ENCODE measurements around the gene ROBO2.

Gene ROBO2

DNA sequence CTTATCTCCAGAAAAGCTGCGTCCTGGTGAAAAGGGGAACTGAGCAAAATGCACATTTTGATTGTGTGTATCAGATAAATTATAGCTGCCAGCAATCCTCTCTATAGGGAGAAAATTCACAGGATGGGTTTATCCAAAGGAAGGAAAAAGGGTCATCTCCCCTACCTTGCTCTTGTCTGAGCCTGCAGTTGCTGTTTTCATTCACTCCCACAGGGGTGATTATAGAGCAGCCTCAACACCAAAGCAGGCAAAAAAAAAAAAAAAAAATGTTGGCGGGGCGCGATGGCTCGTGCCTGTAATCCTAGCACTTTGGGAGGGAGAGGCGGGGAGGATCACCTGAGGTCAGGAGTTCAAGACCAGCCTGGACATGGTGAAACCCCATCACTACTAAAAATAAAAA is 333.7 kb downstream of the ROBO2 start:
- H3K4me3 ChIP-seq (ENCODE audit: low read depth, low read length): no peak overlapping the region
- no peak for TF ChIP-seq CTCF (IDR thresholded peaks at IDR 0.05; ENCODE audit: borderline replicate concordance, insufficient read depth, low read depth, low read length)

DNA sequence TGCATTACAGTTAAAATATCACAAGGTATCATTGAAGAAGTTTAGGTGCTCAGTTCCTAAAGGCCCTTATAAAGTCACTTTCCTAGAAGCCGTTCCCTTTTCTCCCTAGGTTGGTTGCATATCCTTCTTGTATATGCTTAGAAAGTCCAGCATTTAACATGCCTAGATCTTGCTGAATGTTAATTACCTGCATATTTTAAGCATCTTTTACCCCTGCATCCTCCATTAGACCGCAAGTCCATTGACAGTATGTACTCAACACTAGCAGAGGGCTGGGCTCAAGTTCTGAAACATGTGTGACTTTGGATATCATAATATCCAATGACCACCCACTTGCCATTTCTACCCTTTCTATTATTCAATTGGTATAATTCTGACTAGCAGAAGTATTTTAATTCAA is 336.6 kb downstream of the ROBO2 start:
- TF ChIP-seq CTCF (IDR thresholded peaks at IDR 0.05; ENCODE audit: borderline replicate concordance, insufficient read depth, low read depth, low read length): no peak
- no peak overlapping the region for H3K4me3 ChIP-seq (ENCODE audit: low read depth, low read length)

DNA sequence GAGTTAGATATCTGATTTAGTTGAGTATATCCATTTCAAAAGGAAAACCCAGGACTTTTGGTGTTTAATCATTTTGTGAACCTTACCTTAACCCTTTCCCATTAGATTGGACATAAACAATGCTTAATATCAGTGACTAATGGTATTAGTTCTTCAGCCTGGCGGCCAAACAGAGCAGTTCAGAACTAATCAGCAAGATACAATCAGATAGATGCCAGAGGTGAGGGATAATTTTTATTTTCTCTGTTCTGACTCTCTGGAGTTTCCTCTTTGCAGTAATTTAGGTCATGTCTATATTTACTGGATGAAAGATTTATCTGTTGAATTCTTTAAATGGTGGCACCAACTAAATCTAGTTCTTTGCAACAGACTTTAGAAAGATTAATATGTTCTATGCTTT is 337.8 kb downstream of the ROBO2 start:
- H3K4me3 ChIP-seq (ENCODE audit: low read depth, low read length): no peak overlapping the region
- no peak for TF ChIP-seq CTCF (IDR thresholded peaks at IDR 0.05; ENCODE audit: borderline replicate concordance, insufficient read depth, low read depth, low read length)

DNA sequence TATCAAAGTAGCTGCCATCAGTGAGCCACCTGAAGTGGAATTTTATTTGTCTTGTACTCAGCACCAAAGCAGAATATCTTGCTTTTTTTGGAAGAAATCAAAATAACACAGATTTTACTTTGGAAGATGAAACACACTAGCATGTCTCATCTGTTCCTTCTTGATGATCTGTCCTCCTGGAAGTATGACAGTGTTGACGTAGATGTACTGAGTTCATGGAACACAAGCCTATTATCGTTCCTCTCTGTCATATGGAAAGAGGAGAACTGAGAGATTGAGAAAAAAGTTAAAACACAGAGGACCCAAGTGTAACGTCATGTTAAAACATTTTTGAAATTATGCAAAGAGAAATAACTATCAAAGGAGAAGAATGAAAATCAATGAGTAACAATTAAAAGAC is 340.2 kb downstream of the ROBO2 start:
- no peak overlapping the region for H3K4me3 ChIP-seq (ENCODE audit: low read depth, low read length)
- no peak for TF ChIP-seq CTCF (IDR thresholded peaks at IDR 0.05; ENCODE audit: borderline replicate concordance, insufficient read depth, low read depth, low read length)

DNA sequence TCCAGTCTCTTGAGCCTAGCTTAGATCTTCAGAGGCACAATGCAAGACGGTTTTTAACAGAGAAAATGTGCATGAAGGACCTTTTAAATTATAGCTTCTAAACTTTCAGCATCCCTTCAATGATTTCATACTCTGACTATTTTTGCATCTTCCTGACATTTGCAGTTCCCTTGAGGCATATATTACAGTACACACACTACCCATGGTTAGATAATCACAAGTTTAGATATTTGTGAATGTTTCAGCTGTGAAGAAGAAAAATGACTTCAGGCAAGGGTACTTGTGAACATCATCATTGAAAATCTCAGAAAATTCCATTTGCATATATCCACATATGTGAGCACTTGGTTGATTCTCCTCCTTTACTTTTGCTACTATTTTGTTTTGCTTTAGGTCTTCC is 341.5 kb downstream of the ROBO2 start:
- no peak for TF ChIP-seq CTCF (IDR thresholded peaks at IDR 0.05; ENCODE audit: borderline replicate concordance, insufficient read depth, low read depth, low read length)
- H3K4me3 ChIP-seq (ENCODE audit: low read depth, low read length): no peak overlapping the region

GRCh38 chr3:77392181-77392580 is 352.3 kb downstream of the ROBO2 start:
- no peak for TF ChIP-seq CTCF (IDR thresholded peaks at IDR 0.05; ENCODE audit: borderline replicate concordance, insufficient read depth, low read depth, low read length)
- H3K4me3 ChIP-seq (ENCODE audit: low read depth, low read length): no peak overlapping the region

DNA sequence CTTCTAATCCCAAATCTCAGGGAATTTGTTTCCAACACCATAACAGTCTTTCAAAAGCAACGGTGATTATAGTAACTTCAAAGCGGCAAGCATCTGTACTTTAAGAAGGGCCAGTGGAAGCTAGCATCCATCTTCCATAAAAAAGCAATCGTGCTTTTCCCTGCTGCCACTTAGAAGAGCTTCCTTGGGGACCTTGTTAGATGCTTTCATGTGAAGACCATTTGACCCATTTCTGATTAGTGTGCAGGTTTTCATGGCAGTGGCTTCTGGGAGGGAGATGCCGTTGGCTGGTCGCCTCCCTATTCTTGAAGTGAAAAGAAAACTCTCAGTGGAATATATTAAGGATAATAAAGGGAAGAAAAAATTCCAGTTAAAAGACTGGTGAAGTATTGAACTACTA is 354.1 kb downstream of the ROBO2 start:
- no peak overlapping the region for H3K4me3 ChIP-seq (ENCODE audit: low read depth, low read length)
- TF ChIP-seq CTCF (IDR thresholded peaks at IDR 0.05; ENCODE audit: borderline replicate concordance, insufficient read depth, low read depth, low read length): no peak

Data from GM12875 (cell line).